Stomach (tissue), 9 donors: ENCODE measurements around the gene NFILZ. TPM values are rescaled to one million over a fixed set of nuclear protein-coding genes. Genes with fewer than 3 reads are reported as not detected.

ENCODE experiments used
- DNase-seq, 2 donors: peaks; one replicate each; pipeline versions ENCODE4 v3.0.0 to v3.0.0-alpha.2; 2013 to 2019
- H3K27ac ChIP-seq, 5 donors: fragments of 200-600 bp in 4 of 5; sonication (generic) in 4 of 5; one replicate each; pipeline ENCODE4 v1.5.1; 2013 to 2019; ENCODE audit warnings: mild to moderate bottlenecking in 1 of 5, moderate library complexity in 1 of 5
- H3K27me3 ChIP-seq, 3 donors: fragments of 200-600 bp; sonication (generic); one replicate each; pipeline ENCODE4 v1.5.1; 2017 to 2019; ENCODE audit warnings: mixed run types in 1 of 3
- H3K36me3 ChIP-seq, 4 donors: fragments of 200-600 bp; sonication (generic); 1 replicate in 3 of 4; 2 replicates in 1 of 4; pipeline ENCODE4 v1.5.1; 2016 to 2019
- H3K4me1 ChIP-seq, 4 donors: fragments of 200-600 bp; sonication (generic); one replicate each; pipeline ENCODE4 v1.5.1; 2016 to 2019
- H3K4me3 ChIP-seq, 4 donors: fragments of 200-600 bp; sonication (generic) in 3 of 4; one replicate each; pipeline ENCODE4 v1.5.1; 2016 to 2019; ENCODE audit warnings: mild to moderate bottlenecking in 1 of 4
- H3K9me3 ChIP-seq, 4 donors: fragments of 200-600 bp; sonication (generic); one replicate each; pipeline ENCODE4 v1.5.1; 2016 to 2019
- EP300 ChIP-seq: sonication (generic); formaldehyde crosslinking; IDR thresholded peaks from one replicate; pipeline ENCODE4 v1.6.1; 2017; ENCODE audit warnings: antibody characterized with exemption
- POLR2A ChIP-seq, 4 donors: fragments of 450-650 bp; IDR thresholded peaks; one replicate each; pipeline ENCODE4 v1.6.1; 2016; ENCODE audit warnings: antibody characterized with exemption in 4 of 4, control low read depth in 2 of 4, mild to moderate bottlenecking in 1 of 4, moderate library complexity in 1 of 4
- POLR2AphosphoS5 ChIP-seq, 3 donors: sonication (generic); formaldehyde crosslinking; IDR thresholded peaks; one replicate each; pipeline ENCODE4 v1.6.1; 2016; ENCODE audit warnings: antibody characterized with exemption in 3 of 3
- WGBS, 5 donors: extraction: QIAGEN DNeasy Blood & Tissue Kit in 3 of 5; methylation state at CpG; one replicate each; pipeline versions ENCODE4 v1.1.5 to v1.1.7; 2013 to 2018; 5-methylcytosine and 5-hydroxymethylcytosine counted together
- intact Hi-C: fragments of 100-400 bp; cut with DNase I; formaldehyde crosslinking; loops from one replicate; pipeline ENCODE4 v1.15.1; 2023; ENCODE audit warnings: low total_unique reads
- polyA plus RNA-seq, 3 donors: library from polyadenylated mRNA; stranded (reverse); fragments of 200-250 nt; gene quantifications; one replicate each; pipeline ENCODE4 v1.2.3, GENCODE V29; 2013
- total RNA-seq, 5 donors: library from RNA; depleted of rRNA; stranded (reverse); fragments of >200 nt; gene quantifications; one replicate each; pipeline versions ENCODE4 v1.1.0 to v1.2.3, GENCODE V29; 2014 to 2016
- TF ChIP-seq, protein P1 (sequence below), 7 experiments: fragments of 450-650 bp in 4 of 7; fragments of 200-600 bp in 3 of 7; sonication (generic) in 3 of 7; IDR thresholded peaks; one replicate each; pipeline ENCODE4 v1.5.1; 2016 to 2019; ENCODE audit warnings: antibody characterized with exemption in 7 of 7, control low read depth in 2 of 7, mild to moderate bottlenecking in 1 of 7
- donor health status: healthy with polysubstance abuse.
- donor health status: Bipolar disorder and iron deficiency.
- donor health status: healthy.

NFILZ gene
- total and polyA plus RNA-seq, 8 donors = not detected

DNA sequence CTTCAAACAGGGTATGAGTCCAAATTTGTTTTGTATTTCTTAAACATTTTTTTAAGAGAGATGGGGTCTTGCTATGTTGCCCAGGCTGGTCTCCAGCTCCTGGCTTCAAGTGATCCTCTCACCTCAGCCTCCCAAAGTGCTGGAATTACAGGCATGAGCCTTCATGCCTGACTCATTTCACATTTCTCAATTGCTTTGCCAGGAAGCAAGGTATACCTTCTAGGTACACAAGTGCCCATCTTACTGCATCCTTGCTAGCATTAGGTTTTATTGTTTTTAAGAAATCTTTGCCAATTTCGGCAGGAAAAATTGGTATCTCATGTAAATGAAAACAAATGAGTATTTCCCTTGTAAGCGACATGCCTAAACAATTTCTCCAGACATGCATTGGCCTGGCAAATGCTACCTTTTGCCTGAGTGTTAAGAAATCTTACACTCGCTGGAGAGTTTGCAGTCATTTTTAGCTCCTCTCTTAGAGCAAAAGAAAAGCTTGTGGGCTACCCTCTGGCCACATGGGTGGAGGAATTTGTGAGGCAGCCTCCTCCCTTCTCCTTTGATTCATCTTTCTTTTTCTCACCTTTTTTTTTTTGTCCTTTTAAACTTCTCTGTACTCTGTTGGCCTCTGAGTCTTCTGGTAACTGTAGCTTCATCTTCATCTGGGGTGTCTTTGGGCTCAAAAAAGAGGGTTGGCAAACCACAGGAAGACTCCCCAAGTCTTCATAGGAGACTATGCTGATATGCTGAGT is 35.2 kb downstream of the NFILZ start:
- H3K36me3 ChIP-seq = no peaks in the 10 kb centered on the region
- H3K27ac ChIP-seq = no peak overlapping the region
- TF ChIP-seq POLR2A (IDR thresholded peaks at IDR 0.05) (no peak), POLR2AphosphoS5 (IDR thresholded peaks at IDR 0.05) (no peak), EP300 (no peak)
- TF ChIP-seq, protein P1, sequence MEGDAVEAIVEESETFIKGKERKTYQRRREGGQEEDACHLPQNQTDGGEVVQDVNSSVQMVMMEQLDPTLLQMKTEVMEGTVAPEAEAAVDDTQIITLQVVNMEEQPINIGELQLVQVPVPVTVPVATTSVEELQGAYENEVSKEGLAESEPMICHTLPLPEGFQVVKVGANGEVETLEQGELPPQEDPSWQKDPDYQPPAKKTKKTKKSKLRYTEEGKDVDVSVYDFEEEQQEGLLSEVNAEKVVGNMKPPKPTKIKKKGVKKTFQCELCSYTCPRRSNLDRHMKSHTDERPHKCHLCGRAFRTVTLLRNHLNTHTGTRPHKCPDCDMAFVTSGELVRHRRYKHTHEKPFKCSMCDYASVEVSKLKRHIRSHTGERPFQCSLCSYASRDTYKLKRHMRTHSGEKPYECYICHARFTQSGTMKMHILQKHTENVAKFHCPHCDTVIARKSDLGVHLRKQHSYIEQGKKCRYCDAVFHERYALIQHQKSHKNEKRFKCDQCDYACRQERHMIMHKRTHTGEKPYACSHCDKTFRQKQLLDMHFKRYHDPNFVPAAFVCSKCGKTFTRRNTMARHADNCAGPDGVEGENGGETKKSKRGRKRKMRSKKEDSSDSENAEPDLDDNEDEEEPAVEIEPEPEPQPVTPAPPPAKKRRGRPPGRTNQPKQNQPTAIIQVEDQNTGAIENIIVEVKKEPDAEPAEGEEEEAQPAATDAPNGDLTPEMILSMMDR (IDR thresholded peaks at IDR 0.05) = no peak
- H3K27me3 ChIP-seq = peaks cover 3 to 41% (median 4%) of the 10 kb centered on the region in 3 donors
- 66 to 88% (median 84%) methylated on average over 3 of the region's 3 CpGs for WGBS, 5 donors
- DNase-seq = no peak
- intact Hi-C loops = no loop called here
- no peaks in the 10 kb centered on the region for H3K4me1 ChIP-seq
- peaks cover 0 to 6% (median 0%) of the 10 kb centered on the region in 4 donors for H3K9me3 ChIP-seq
- no peak overlapping the region for H3K4me3 ChIP-seq

DNA sequence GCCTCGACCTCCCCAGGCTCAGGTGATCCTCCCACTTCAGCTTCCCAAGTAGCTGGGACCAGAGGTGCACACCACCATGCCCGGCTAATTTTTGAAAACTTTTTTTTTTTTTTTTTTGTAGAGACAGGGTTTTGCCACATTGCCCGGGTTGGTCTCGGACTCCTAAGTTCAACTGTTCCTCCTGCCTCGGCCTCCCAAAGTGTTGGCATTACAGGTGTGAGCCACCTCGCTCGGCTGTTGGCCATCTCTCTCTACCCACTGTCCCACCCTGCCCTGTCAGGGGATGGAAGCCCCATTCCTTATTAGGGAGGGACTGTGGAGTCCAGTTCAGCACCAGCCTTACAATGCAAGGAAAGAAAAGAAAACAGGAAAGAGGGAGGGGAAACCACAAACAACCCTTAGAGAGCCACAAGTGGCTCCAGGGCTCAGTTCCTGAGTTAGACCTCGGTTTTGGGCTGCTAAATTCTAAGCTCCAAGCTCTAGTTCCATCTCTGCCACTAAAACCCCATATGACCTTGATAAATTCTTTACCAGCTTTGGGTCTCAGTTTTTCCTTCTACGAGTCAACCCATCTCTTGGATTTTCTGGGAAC is 36.5 kb downstream of the NFILZ start:
- Histone ChIP-seq H3K36me3 (no peaks in the 10 kb centered on the region), H3K27me3 (peaks cover 3 to 34% (median 4%) of the 10 kb centered on the region in 3 donors), H3K4me1 (no peaks in the 10 kb centered on the region), H3K27ac (no peak overlapping the region), H3K9me3 (peaks cover 0 to 6% (median 0%) of the 10 kb centered on the region in 4 donors), H3K4me3 (no peak overlapping the region)
- no peak for DNase-seq
- WGBS, 5 donors = 66 to 79% (median 75%) methylated on average over 9 of the region's 9 CpGs
- intact Hi-C loops = no loop called here
- TF ChIP-seq POLR2A (IDR thresholded peaks at IDR 0.05) = no peak

DNA sequence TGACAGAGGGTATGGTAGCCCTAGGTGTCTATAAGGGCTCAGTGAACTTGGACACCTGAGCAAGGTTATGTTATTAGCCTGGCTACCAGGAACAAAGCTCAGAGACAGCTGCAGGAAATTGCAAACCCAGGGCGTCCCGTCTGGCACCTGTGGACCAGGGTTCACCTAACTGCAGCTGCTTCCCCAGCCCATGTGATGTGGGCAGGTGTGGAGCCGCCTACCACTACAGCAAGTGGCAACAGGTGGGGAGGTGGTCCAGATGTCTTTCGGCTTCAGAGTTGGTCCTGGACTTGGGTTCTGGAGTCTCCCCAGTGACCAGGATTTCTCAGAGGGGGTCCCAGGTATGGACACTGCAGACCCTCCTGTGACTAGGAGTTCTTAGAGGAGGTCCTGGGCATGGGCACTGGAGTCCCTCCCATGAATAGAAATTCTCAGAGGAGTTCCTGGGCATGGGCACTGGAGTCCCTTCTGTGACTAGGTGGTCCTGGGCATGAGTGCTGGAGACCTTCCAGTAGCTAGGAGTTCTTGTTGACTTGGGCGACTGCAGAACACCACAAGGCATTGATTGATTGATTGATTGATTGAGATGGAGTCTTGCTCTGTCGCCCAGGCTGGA is 43.0 kb downstream of the NFILZ start:
- no peaks in the 10 kb centered on the region for H3K36me3 ChIP-seq
- no peak overlapping the region for H3K4me3 ChIP-seq
- H3K4me1 ChIP-seq = no peaks in the 10 kb centered on the region
- intact Hi-C loops = no loop called here
- WGBS, 5 donors = 67 to 100% (median 77%) methylated on average over 1 to 6 of the region's 6 CpGs
- DNase-seq = no peak
- H3K27me3 ChIP-seq = peaks cover 0 to 11% (median 0%) of the 10 kb centered on the region in 3 donors
- H3K27ac ChIP-seq = no peak overlapping the region
- TF ChIP-seq POLR2AphosphoS5 (IDR thresholded peaks at IDR 0.05) = no peak
- TF ChIP-seq, protein P1 (IDR thresholded peaks at IDR 0.05) = no peak
- no peak for TF ChIP-seq EP300
- no peak for TF ChIP-seq POLR2A (IDR thresholded peaks at IDR 0.05)
- peaks cover 0 to 6% (median 0%) of the 10 kb centered on the region in 4 donors for H3K9me3 ChIP-seq

DNA sequence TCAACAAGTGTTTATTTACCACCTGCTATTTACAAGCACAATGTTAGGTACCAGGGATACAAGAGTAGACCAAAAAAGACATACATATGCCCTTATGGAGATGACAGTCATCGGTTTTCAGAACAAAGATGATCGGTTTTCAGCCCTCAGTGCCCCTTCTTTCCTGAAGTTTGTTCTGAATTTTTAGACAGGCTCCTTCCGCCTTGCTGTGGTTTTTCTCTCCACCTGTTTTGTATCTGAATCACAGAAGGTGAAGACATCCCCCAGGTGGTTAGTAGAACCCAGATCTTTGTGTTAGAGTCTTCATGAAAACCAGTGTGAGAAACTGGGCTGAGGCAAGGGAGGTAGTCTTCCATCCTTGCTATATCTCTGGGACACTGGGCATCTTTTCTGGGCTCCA is 44.6 kb downstream of the NFILZ start:
- no peak for DNase-seq
- Histone ChIP-seq H3K27me3 (peaks cover 0 to 15% (median 0%) of the 10 kb centered on the region in 3 donors), H3K36me3 (no peaks in the 10 kb centered on the region), H3K9me3 (no peaks in the 10 kb centered on the region), H3K27ac (no peak overlapping the region), H3K4me3 (no peak overlapping the region), H3K4me1 (no peaks in the 10 kb centered on the region)
- TF ChIP-seq, protein P1 (IDR thresholded peaks at IDR 0.05) = no peak
- no peak for TF ChIP-seq EP300
- TF ChIP-seq POLR2A (IDR thresholded peaks at IDR 0.05) = no peak
- TF ChIP-seq POLR2AphosphoS5 (IDR thresholded peaks at IDR 0.05) = no peak
- WGBS, 5 donors = 70 to 85% (median 82%) methylated on average over 3 of the region's 3 CpGs
- intact Hi-C loops = no loop called here
